Testis (tissue), 3 donors: ENCODE data around the gene CRB1. TPM values are rescaled to one million over a fixed set of nuclear protein-coding genes. Genes with fewer than 3 reads are reported as not detected.

ENCODE experiments used
- DNase-seq: peaks from one replicate; pipeline ENCODE4 v3.0.0-alpha.2; 2019
- H3K27ac ChIP-seq, 2 donors: fragments of 200-600 bp; sonication (generic); one replicate each; pipeline ENCODE4 v1.5.1; 2019
- H3K27me3 ChIP-seq: fragments of 200-600 bp; sonication (generic); one replicate; pipeline ENCODE4 v1.5.1; 2019
- H3K36me3 ChIP-seq: fragments of 200-600 bp; sonication (generic); one replicate; pipeline ENCODE4 v1.5.1; 2017; ENCODE audit warnings: low read depth; ENCODE audit errors: missing control alignments
- H3K4me1 ChIP-seq: fragments of 200-600 bp; sonication (generic); one replicate; pipeline ENCODE4 v1.5.1; 2019
- H3K4me3 ChIP-seq, 2 donors: fragments of 200-600 bp; sonication (generic); one replicate each; pipeline ENCODE4 v1.5.1; 2017 to 2019
- H3K9me3 ChIP-seq: fragments of 200-600 bp; sonication (generic); one replicate; pipeline ENCODE4 v1.5.1; 2017
- POLR2A ChIP-seq: fragments of 450-650 bp; IDR thresholded peaks from one replicate; pipeline ENCODE4 v1.6.1; 2017; ENCODE audit warnings: antibody characterized with exemption, mild to moderate bottlenecking, moderate library complexity
- WGBS, 2 donors: methylation state at CpG; one replicate each; pipeline ENCODE4 v1.1.5; 2018; 5-methylcytosine and 5-hydroxymethylcytosine counted together
- intact Hi-C: fragments of 100-400 bp; cut with DNase I; formaldehyde crosslinking; loops from one replicate; pipeline ENCODE4 v1.15.1; 2023; ENCODE audit warnings: low total_unique reads
- polyA plus RNA-seq: library from polyadenylated mRNA; stranded (reverse); fragments of 350-450 nt; fragmentation: Illumina TruSeq; extraction: RNeasy Lipid Tissue Mini Kit (QIAGEN cat#74804); gene quantifications from one replicate; pipeline ENCODE4 v1.2.3, GENCODE V29; 2014; ENCODE audit warnings: low read depth, low replicate concordance; ENCODE audit not compliant: insufficient read depth
- total RNA-seq, 2 donors: library from RNA; depleted of rRNA; stranded (reverse); fragments of >200 nt; gene quantifications; one replicate each; pipeline ENCODE4 v1.2.3, GENCODE V29; 2016
- TF ChIP-seq, protein P1 (sequence below), 3 experiments: fragments of 450-650 bp in 2 of 3; fragments of 200-600 bp in 1 of 3; sonication (generic) in 1 of 3; IDR thresholded peaks; one replicate each; pipeline ENCODE4 v1.5.1; 2016 to 2019; ENCODE audit warnings: antibody characterized with exemption in 3 of 3, mild to moderate bottlenecking in 2 of 3, moderate library complexity in 1 of 3

The CRB1 gene
- total and polyA plus RNA-seq, 3 donors from 2014 or later = 7.4 to 14.7 (median 12.9) TPM

DNA sequence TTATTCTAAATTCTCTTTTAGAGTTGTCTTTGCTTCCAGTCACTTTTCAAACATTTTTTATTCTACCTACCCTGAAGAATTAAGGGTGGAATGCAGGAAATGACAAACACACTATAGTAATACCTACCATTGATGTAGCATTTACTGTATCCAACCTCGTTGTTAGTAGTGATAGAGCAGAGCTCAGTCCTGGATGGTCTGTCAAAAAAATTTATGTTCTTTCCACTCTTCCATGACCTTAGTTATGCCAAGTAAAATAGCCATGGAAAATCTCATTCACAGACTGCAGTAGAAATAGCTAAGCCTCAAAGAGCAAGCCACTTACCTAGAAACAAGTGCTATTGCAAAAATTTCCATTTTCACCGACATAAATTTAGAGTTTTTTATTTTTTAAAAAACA, 74.6 kb downstream of the CRB1 start:
- DNase-seq = no peak
- H3K27me3 ChIP-seq = no peaks in the 10 kb centered on the region
- no peak overlapping the region for H3K27ac ChIP-seq
- TF ChIP-seq POLR2A = no peak
- TF ChIP-seq, protein P1, sequence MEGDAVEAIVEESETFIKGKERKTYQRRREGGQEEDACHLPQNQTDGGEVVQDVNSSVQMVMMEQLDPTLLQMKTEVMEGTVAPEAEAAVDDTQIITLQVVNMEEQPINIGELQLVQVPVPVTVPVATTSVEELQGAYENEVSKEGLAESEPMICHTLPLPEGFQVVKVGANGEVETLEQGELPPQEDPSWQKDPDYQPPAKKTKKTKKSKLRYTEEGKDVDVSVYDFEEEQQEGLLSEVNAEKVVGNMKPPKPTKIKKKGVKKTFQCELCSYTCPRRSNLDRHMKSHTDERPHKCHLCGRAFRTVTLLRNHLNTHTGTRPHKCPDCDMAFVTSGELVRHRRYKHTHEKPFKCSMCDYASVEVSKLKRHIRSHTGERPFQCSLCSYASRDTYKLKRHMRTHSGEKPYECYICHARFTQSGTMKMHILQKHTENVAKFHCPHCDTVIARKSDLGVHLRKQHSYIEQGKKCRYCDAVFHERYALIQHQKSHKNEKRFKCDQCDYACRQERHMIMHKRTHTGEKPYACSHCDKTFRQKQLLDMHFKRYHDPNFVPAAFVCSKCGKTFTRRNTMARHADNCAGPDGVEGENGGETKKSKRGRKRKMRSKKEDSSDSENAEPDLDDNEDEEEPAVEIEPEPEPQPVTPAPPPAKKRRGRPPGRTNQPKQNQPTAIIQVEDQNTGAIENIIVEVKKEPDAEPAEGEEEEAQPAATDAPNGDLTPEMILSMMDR (IDR thresholded peaks at IDR 0.05) = no peak
- no peak overlapping the region for H3K4me3 ChIP-seq
- H3K9me3 ChIP-seq = no peaks in the 10 kb centered on the region
- 24 to 42% methylated on average over 2 of the region's 2 CpGs for WGBS, 2 donors
- intact Hi-C loops = no loop called here
- H3K4me1 ChIP-seq = no peaks in the 10 kb centered on the region
- H3K36me3 ChIP-seq = no peaks in the 10 kb centered on the region

DNA sequence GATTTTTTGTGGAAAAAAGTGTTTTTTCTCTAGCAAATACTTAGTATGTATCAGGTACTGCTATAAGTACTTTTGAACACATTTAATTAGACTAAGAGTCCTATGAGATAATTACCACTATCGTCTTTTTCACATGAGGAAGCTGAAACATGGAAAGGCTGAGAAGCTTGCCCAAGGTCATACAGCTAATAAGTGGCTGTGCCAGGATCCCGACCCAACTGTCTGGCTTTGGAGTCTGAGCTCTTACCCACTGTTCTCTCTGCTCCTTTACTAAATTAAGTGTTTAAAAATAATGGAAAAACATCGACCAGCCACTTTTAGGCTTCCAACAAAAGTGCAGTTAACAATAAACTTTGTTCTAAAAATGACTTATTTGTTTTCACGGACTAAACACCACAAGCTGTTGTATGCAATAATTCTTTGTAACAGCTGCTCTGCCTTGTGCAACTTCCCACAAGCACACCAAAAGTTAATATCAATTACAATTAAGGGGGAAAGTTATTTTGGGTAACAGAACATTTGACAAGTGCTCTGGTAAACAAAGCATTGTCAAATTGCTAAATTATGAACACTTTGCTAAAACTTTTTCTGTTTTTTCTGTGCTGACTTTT, 75.7 kb downstream of the CRB1 start:
- H3K9me3 ChIP-seq = no peaks in the 10 kb centered on the region
- no peak for TF ChIP-seq POLR2A
- TF ChIP-seq, protein P1 (IDR thresholded peaks at IDR 0.05) = no peak
- peak; percentile 43 for DNase-seq
- no peaks in the 10 kb centered on the region for H3K36me3 ChIP-seq
- H3K4me3 ChIP-seq = no peak overlapping the region
- 25 to 32% methylated on average over 4 of the region's 4 CpGs for WGBS, 2 donors
- intact Hi-C loops = no loop called here
- no peaks in the 10 kb centered on the region for H3K27me3 ChIP-seq
- H3K4me1 ChIP-seq = no peaks in the 10 kb centered on the region
- no peak overlapping the region for H3K27ac ChIP-seq

DNA sequence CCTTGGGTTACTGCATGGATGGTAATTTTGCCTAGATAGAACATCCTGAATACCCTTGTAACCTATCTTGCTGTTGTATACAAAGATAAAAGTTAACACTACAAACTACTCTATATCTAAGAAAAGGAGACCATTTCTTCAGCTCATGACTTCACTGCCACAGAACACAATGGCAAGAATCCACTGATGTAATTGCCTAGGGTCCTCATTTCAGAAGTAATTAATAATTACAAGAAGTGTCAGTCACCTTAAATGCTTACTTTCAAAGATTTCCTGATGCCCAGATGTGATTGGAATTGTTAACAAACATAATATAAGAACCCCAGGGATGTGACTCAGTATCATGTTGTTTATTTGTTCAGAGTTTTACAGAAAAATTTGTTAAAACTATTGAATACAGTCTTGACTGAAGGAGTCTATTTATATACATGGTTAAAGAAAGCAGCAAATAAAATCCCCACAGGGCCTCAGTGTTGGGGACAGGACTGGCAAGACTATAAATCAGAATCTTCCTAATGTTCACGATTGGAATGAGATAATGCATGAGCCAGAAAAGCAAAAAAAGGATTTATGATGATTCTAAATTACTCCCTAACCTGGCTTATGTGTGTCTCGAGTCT, 83.9 kb downstream of the CRB1 start:
- Histone ChIP-seq H3K4me3 (no peak overlapping the region), H3K27ac (no peak overlapping the region), H3K4me1 (no peaks in the 10 kb centered on the region), H3K9me3 (no peaks in the 10 kb centered on the region), H3K27me3 (no peaks in the 10 kb centered on the region), H3K36me3 (no peaks in the 10 kb centered on the region)
- DNase-seq = no peak
- WGBS, 2 donors = 49 to 55% methylated on average over 2 of the region's 2 CpGs
- intact Hi-C loops = no loop called here
- TF ChIP-seq POLR2A = no peak
- TF ChIP-seq, protein P1 (IDR thresholded peaks at IDR 0.05) = no peak

DNA sequence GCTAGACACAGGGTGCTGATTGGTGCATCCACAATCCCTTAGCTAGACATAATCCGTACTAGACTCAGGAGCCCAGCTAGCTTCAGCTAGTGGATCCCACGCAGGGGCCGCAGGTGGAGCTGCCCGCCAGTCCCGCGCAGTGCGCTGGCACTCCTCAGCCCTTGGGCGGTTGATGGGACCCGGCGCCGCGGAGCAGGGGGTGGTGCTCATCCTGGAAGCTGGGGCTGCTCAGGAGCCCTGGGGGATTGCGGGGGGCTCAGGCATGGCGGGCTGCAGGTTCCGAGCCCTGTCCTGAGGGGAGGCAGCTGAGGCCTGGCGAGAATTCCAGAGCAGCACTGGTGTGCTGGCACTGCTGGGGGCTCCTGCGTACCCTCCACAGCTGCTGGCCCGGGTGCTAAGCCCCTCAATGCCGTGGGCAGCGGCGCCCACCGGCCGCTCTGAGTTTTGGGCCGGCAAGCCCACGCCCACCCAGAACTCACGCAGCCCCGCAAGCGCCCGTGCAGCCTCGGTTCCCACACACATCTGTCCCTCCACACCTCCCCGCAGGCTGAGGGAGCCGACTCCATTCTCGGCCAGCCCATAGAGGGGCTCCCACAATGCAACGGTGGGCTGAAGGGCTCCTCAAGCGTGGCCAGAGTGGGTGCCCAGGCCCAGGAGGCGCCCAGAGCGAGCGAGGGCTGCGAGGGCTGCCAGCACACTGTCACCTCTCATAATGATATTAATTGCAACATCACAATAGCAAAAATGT, 87.4 kb downstream of the CRB1 start:
- 71 to 77% methylated on average over 16 to 25 of the region's 39 CpGs for WGBS, 2 donors
- TF ChIP-seq, protein P1 (IDR thresholded peaks at IDR 0.05) = no peak
- no peak for TF ChIP-seq POLR2A
- Histone ChIP-seq H3K27me3 (no peaks in the 10 kb centered on the region), H3K4me3 (peak overlapping the region; percentile 10 to 44), H3K36me3 (no peaks in the 10 kb centered on the region), H3K27ac (no peak overlapping the region), H3K9me3 (no peaks in the 10 kb centered on the region), H3K4me1 (peaks cover 12% of the 10 kb centered on the region)
- intact Hi-C loops = no loop called here
- DNase-seq = peak; percentile 34
